ENCODE measurements around the gene ODAD4.

ODAD4 gene

DNA sequence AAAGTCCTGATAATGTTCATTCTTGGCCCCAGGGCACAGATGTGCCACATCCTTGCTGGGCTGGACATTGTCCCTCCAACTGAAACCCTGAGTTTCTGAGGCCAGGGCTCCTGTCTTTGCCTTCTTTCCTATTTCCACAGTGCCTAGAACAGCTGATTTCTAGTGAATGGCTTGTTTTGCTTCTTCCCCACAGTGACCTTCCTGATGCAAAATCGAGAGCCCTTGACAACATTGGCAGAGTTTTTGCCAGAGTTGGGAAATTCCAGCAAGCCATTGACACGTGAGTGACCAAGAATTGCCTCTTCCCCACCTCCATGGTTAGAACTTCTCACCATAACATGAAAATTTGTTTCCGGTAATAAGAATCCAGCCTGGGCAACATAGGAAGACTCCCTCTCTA, 14.5 kb downstream of the ODAD4 start:
- TF ChIP-seq, protein P1, sequence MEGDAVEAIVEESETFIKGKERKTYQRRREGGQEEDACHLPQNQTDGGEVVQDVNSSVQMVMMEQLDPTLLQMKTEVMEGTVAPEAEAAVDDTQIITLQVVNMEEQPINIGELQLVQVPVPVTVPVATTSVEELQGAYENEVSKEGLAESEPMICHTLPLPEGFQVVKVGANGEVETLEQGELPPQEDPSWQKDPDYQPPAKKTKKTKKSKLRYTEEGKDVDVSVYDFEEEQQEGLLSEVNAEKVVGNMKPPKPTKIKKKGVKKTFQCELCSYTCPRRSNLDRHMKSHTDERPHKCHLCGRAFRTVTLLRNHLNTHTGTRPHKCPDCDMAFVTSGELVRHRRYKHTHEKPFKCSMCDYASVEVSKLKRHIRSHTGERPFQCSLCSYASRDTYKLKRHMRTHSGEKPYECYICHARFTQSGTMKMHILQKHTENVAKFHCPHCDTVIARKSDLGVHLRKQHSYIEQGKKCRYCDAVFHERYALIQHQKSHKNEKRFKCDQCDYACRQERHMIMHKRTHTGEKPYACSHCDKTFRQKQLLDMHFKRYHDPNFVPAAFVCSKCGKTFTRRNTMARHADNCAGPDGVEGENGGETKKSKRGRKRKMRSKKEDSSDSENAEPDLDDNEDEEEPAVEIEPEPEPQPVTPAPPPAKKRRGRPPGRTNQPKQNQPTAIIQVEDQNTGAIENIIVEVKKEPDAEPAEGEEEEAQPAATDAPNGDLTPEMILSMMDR (conservative IDR thresholded peaks at IDR 0.05; ENCODE audit: low read depth) = no peak
- H3K27ac ChIP-seq = no peak overlapping the region
- ChIA-PET CTCF (no interaction called here), POLR2A (ENCODE audit: low non-redundant PET) (interaction anchor here (0.7 kb wide), 1 partner anchor 14 kb away, joined by 5 read pairs; the partner anchor contains the start of gene ODAD4)
- DNase-seq (ENCODE audit: low spot score) = no peak

DNA sequence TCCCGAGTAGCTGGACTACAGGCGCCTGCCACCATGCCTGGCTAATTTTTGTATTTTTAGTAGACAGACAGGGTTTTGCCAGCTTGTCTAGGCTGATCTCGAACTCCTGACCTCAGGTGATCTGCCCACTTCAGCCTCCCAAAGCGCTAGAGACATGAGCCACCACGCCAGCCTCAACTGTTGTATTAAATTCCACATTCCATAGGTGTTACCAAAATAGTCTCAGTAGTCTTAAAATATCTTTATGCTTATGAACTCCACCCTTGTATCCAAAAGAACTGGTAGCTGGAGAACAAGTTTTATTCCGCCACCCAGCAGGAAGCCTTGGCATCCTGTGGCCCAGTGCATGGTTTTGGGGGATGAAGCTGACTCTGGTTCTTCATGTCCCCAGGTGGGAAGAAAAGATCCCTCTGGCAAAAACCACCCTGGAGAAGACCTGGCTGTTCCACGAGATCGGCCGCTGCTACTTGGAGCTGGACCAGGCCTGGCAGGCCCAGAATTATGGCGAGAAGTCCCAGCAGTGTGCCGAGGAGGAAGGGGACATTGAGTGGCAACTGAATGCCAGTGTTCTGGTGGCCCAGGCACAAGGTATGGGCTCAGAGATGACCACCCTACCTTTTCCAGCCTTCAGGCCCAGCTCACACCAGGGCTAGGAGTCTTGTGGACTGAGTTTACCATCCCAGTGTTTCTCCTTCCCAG, 18.5 kb downstream of the ODAD4 start:
- POLR2A ChIA-PET (ENCODE audit: low non-redundant PET) = no interaction called here
- DNase-seq (ENCODE audit: low spot score) = no peak
- TF ChIP-seq, protein P1 (conservative IDR thresholded peaks at IDR 0.05; ENCODE audit: low read depth) = no peak
- CTCF ChIA-PET = interaction anchor here (0.6 kb wide), 2 partner anchors 38 to 384 kb away, joined by 3 to 4 read pairs; no protein-coding TSS in a partner anchor
- no peak overlapping the region for H3K27ac ChIP-seq

DNA sequence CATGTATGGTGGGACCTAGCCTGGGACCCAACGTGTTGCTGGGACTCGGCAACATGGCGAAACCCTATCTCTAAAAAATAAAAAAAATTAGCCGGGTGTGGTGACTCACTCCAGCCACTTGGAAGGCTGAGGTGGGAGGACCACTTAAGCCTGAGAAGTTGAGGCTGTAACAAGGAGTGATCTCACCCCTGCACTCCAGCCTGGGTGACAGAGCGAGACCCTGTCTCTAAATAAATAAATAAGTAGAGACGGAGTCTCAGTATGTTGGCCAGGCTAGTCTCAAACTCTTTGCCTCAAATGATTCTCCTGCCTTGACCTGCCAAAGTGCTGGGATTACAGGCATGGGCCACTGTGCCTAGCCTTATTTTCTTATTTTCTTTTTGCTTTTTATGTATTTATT, 26.1 kb downstream of the ODAD4 start:
- DNase-seq (ENCODE audit: low spot score) = no peak
- no peak overlapping the region for H3K27ac ChIP-seq
- CTCF ChIA-PET = no interaction called here
- TF ChIP-seq, protein P1 (conservative IDR thresholded peaks at IDR 0.05; ENCODE audit: low read depth) = no peak
- POLR2A ChIA-PET (ENCODE audit: low non-redundant PET) = no interaction called here

DNA sequence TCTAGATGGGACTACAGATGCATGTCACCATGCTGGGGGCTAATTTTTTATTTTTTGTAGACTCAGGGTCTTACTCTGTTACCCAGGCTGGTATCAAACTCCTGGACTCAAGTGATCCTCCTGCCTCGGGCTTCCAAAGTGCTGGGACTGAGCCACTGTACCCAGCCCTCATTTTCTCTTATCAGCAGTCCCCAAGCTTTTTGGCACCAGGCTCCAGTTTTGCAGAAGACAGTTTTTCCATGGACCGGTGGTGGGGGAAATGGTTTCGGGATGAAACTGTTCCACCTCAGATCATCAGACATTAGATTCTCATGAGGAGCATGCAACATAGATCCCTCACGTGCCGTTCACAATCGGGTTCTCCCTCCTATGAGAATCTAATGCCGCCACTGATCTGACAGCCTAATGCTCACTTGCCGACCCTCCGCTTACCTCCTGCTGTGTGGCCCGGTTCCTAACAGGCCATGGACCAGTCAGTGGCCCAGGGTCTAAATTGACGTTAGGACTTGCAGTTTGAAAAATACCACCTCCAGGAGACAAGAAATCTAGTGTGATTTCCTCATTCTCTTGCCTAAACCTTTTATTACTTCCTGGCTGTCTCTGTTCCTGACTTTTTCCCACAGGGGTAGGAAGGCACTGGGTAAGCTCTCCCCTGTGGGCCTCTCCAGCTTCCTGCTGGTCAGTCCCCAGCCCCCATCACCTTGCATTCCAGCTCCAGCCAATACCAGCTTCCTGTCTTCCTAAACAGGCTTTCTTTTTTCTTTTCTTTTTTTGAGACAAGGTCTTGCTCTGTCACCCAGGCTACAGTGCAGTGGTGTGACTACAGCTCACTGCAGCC, 26.8 kb downstream of the ODAD4 start:
- H3K27ac ChIP-seq = no peak overlapping the region
- no peak for DNase-seq (ENCODE audit: low spot score)
- TF ChIP-seq, protein P1 (conservative IDR thresholded peaks at IDR 0.05; ENCODE audit: low read depth) = no peak
- POLR2A ChIA-PET (ENCODE audit: low non-redundant PET) = interaction anchor here (0.5 to 1.0 kb wide), 2 partner anchors 9 to 17 kb away, joined by 4 to 7 read pairs; no protein-coding TSS in a partner anchor
- CTCF ChIA-PET = no interaction called here

DNA sequence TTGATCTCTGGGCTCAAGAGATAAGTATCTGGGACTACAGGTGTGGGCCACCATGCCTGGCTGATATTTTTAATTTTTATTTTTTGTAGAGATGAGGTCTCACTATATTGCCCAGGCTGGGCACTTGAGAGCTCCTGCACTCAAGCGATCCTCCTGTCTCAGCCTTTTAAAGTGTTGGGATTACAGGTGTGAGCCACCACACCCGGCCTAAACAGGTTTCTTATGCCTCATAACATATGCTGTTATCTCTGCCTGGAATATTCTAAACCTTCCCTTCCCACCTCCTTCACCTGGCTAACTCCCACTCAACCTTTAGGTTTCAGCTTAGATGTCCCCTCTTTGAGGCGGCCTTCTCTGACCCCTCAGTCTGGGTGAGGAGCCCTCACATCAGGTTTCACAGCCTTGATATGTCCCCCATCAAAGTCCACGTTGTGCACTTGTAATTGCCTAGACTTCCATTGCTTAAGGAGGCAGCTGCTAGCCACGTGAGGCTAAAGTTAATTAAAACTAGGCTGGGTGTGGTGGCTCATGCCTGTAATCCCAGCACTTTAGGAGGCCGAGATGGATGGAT, 27.5 kb downstream of the ODAD4 start:
- ChIA-PET POLR2A (ENCODE audit: low non-redundant PET) (interaction anchor here (1.0 kb wide), 1 partner anchor 8 kb away, joined by 4 read pairs; no protein-coding TSS in a partner anchor), CTCF (no interaction called here)

DNA sequence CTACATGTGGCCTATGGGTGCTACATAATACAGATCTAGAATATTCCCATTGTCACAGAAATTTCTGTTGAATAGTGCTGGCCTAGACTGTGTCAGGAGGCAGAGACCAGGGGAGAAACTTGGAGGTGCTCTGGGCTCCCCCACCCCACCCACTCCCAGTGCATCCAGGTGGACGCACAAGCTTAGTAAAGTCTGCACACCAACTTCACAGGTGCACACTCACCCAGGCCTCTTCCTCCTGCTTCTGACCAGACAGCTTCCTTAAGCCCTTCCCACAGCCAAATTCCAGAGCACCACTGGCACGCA, 28.6 kb downstream of the ODAD4 start:
- CTCF ChIA-PET = interaction anchor here (0.7 to 1.0 kb wide), 2 partner anchors 10 to 63 kb away, joined by 3 to 4 read pairs; no protein-coding TSS in a partner anchor
- no peak for DNase-seq (ENCODE audit: low spot score)
- TF ChIP-seq, protein P1 (conservative IDR thresholded peaks at IDR 0.05; ENCODE audit: low read depth) = no peak
- no peak overlapping the region for H3K27ac ChIP-seq
- POLR2A ChIA-PET (ENCODE audit: low non-redundant PET) = no interaction called here

More for the DNA sequence above, 27.5 kb downstream of the ODAD4 start:
- no peak overlapping the region for H3K27ac ChIP-seq
- TF ChIP-seq, protein P1 (conservative IDR thresholded peaks at IDR 0.05; ENCODE audit: low read depth) = no peak
- DNase-seq (ENCODE audit: low spot score) = no peak
